Activated naive CD8-positive, alpha-beta T cell treated with anti-CD3 and anti-CD28 coated beads, Interleukin-2, amount 10 ng/mL, durations not matched to agents 7 days and 5 days (primary cell): ENCODE data around the gene KLHL28. TPM values are rescaled to one million over a fixed set of nuclear protein-coding genes. Genes with fewer than 3 reads are reported as not detected.

ENCODE experiments used
- ATAC-seq: fragments of 150-1000 bp; cut with Tn5 transposase; one replicate; pipeline ENCODE4 v1.10.0; 2021; ENCODE audit warnings: low read depth, moderate library complexity
- POLR2A ChIA-PET: fragments of 350-600 bp; sonication (Branson Sonifier 250); formaldehyde crosslinking; loops from one replicate; lab custom pipeline; 2021; ENCODE audit warnings: antibody characterized with exemption; lab: Charles Lee
- DNase-seq: peaks from one replicate; pipeline ENCODE4 v3.0.0; 2021
- H3K27ac Mint-ChIP-seq: one replicate; pipeline ENCODE4 v1.8.0; 2022; ENCODE audit warnings: mild to moderate bottlenecking, mixed read lengths
- H3K27me3 Mint-ChIP-seq: one replicate; pipeline ENCODE4 v1.8.0; 2022; ENCODE audit warnings: mild to moderate bottlenecking, moderate library complexity, mixed read lengths
- H3K36me3 Mint-ChIP-seq: one replicate; pipeline ENCODE4 v1.8.0; 2021; ENCODE audit warnings: mild to moderate bottlenecking, mixed read lengths
- H3K4me1 Mint-ChIP-seq: one replicate; pipeline ENCODE4 v1.8.0; 2021; ENCODE audit warnings: mixed read lengths
- H3K4me3 Mint-ChIP-seq: one replicate; pipeline ENCODE4 v1.8.0; 2022; ENCODE audit warnings: mild to moderate bottlenecking, moderate library complexity, mixed read lengths
- H3K9me3 Mint-ChIP-seq: one replicate; pipeline ENCODE4 v1.8.0; 2021; ENCODE audit warnings: mixed read lengths
- total RNA-seq, 2 experiments: library from RNA; stranded (reverse); gene quantifications; one replicate each; pipeline ENCODE4 v1.2.3, GENCODE V29; 2021

The KLHL28 gene
- 10 to 100 TPM; 19.6 to 22.4 TPM for total RNA-seq

GRCh38 chr14:44961554-44962333, at the start of gene KLHL28, which contains the start of gene TOGARAM1:
Gene KLHL28 (minus strand): TSS chr14:44961947. CDS start chr14:44945928, 16,019 bp downstream.
Gene TOGARAM1 (plus strand): TSS chr14:44962190. CDS start chr14:44962422, 232 bp downstream.
- Mint-ChIP-seq H3K4me1 (peaks cover 41% of the 10 kb centered on the region), H3K4me3 (no peak within 1 kb of the TSS), H3K9me3 (no peaks in the 10 kb centered on the region), H3K27me3 (no peaks in the 10 kb centered on the region), H3K27ac (no peak within 1 kb of the TSS), H3K36me3 (peaks cover 14% of the 10 kb centered on the region)
- POLR2A ChIA-PET: interaction anchor here (0.7 to 3.4 kb wide), 13 partner anchors 8 to 292 kb away, joined by 3 to 38 read pairs (median 4); partner anchors contain the start of genes FANCM, FKBP3 and PRPF39
- DNase-seq: peak; percentile 89
- ATAC-seq: peak; percentile 91

- Mint-ChIP-seq H3K4me3 (no peak overlapping the region), H3K9me3 (no peaks in the 10 kb centered on the region), H3K36me3 (peaks cover 7% of the 10 kb centered on the region), H3K4me1 (no peaks in the 10 kb centered on the region), H3K27me3 (no peaks in the 10 kb centered on the region), H3K27ac (no peak overlapping the region)
- ATAC-seq: no peak
- POLR2A ChIA-PET: no interaction called here
- no peak for DNase-seq
Observed at GRCh38 chr14:45003924-45004323, 42.2 kb upstream of the KLHL28 start.

- ATAC-seq (no peak), DNase-seq (no peak)
- POLR2A ChIA-PET: no interaction called here
- H3K27ac Mint-ChIP-seq: no peak overlapping the region
- no peak overlapping the region for H3K4me3 Mint-ChIP-seq
- no peaks in the 10 kb centered on the region for H3K4me1 Mint-ChIP-seq
- no peaks in the 10 kb centered on the region for H3K9me3 Mint-ChIP-seq
- no peaks in the 10 kb centered on the region for H3K27me3 Mint-ChIP-seq
- H3K36me3 Mint-ChIP-seq: peaks cover 16% of the 10 kb centered on the region
Observed at GRCh38 chr14:44995770-44996294, 34.1 kb upstream of the KLHL28 start.

GRCh38 chr14:44995196-44995595, 33.4 kb upstream of the KLHL28 start:
- DNase-seq (no peak), ATAC-seq (no peak)
- H3K27me3 Mint-ChIP-seq: no peaks in the 10 kb centered on the region
- H3K4me3 Mint-ChIP-seq: no peak overlapping the region
- no peaks in the 10 kb centered on the region for H3K4me1 Mint-ChIP-seq
- peaks cover 14% of the 10 kb centered on the region for H3K36me3 Mint-ChIP-seq
- H3K27ac Mint-ChIP-seq: no peak overlapping the region
- POLR2A ChIA-PET: no interaction called here
- H3K9me3 Mint-ChIP-seq: no peaks in the 10 kb centered on the region

- DNase-seq: no peak
- no peak overlapping the region for H3K4me3 Mint-ChIP-seq
- H3K36me3 Mint-ChIP-seq: peaks cover 8% of the 10 kb centered on the region
- POLR2A ChIA-PET: no interaction called here
- H3K4me1 Mint-ChIP-seq: peaks cover 1% of the 10 kb centered on the region
- H3K9me3 Mint-ChIP-seq: peaks cover 1% of the 10 kb centered on the region
- H3K27me3 Mint-ChIP-seq: no peaks in the 10 kb centered on the region
- H3K27ac Mint-ChIP-seq: no peak overlapping the region
- no peak for ATAC-seq
Observed at GRCh38 chr14:44990533-44990932, 28.8 kb upstream of the KLHL28 start.

- DNase-seq (no peak), ATAC-seq (no peak)
- Mint-ChIP-seq H3K4me1 (peaks cover 1% of the 10 kb centered on the region), H3K9me3 (peaks cover 1% of the 10 kb centered on the region), H3K27ac (no peak overlapping the region), H3K36me3 (peaks cover 8% of the 10 kb centered on the region), H3K4me3 (no peak overlapping the region), H3K27me3 (no peaks in the 10 kb centered on the region)
- POLR2A ChIA-PET: no interaction called here
Observed at GRCh38 chr14:44989497-44990440, 28.0 kb upstream of the KLHL28 start.

GRCh38 chr14:44988694-44989093, 26.9 kb upstream of the KLHL28 start:
- POLR2A ChIA-PET: interaction anchor here (1.0 kb wide), 1 partner anchor 27 kb away, joined by 3 read pairs; the partner anchor contains the start of genes KLHL28 and TOGARAM1
- Mint-ChIP-seq H3K9me3 (peaks cover 1% of the 10 kb centered on the region), H3K27me3 (no peaks in the 10 kb centered on the region), H3K4me3 (no peak overlapping the region), H3K4me1 (peaks cover 1% of the 10 kb centered on the region), H3K36me3 (peaks cover 8% of the 10 kb centered on the region), H3K27ac (no peak overlapping the region)
- ATAC-seq: no peak
- DNase-seq: no peak

- H3K4me3 Mint-ChIP-seq: no peak overlapping the region
- H3K4me1 Mint-ChIP-seq: no peaks in the 10 kb centered on the region
- no peak overlapping the region for H3K27ac Mint-ChIP-seq
Observed at GRCh38 chr14:44982594-44982993, 20.8 kb upstream of the KLHL28 start.

GRCh38 chr14:44981198-44981597, 19.5 kb upstream of the KLHL28 start:
- H3K9me3 Mint-ChIP-seq: no peaks in the 10 kb centered on the region
- ATAC-seq (no peak), DNase-seq (no peak)
- H3K36me3 Mint-ChIP-seq: peaks cover 12% of the 10 kb centered on the region
- no peak overlapping the region for H3K4me3 Mint-ChIP-seq
- no peaks in the 10 kb centered on the region for H3K27me3 Mint-ChIP-seq
- H3K4me1 Mint-ChIP-seq: no peaks in the 10 kb centered on the region
- no peak overlapping the region for H3K27ac Mint-ChIP-seq
- POLR2A ChIA-PET: no interaction called here

More at GRCh38 chr14:44982594-44982993, 20.8 kb upstream of the KLHL28 start:
- Mint-ChIP-seq H3K36me3 (peaks cover 12% of the 10 kb centered on the region), H3K9me3 (no peaks in the 10 kb centered on the region), H3K27me3 (no peaks in the 10 kb centered on the region)
- POLR2A ChIA-PET: no interaction called here
- no peak for ATAC-seq
- no peak for DNase-seq

- Mint-ChIP-seq H3K4me3 (no peak overlapping the region), H3K27me3 (no peaks in the 10 kb centered on the region), H3K4me1 (no peaks in the 10 kb centered on the region), H3K27ac (no peak overlapping the region), H3K36me3 (peaks cover 15% of the 10 kb centered on the region), H3K9me3 (no peaks in the 10 kb centered on the region)
- DNase-seq (no peak), ATAC-seq (no peak)
- POLR2A ChIA-PET: interaction anchor here (0.6 kb wide), 1 partner anchor 144 kb away, joined by 4 read pairs; no protein-coding TSS in a partner anchor
Observed at GRCh38 chr14:44979740-44980356, 18.1 kb upstream of the KLHL28 start.

GRCh38 chr14:44979273-44979672, 17.5 kb upstream of the KLHL28 start:
- ATAC-seq: no peak

GRCh38 chr14:44971459-44971858, 9.7 kb upstream of the KLHL28 start:
- H3K36me3 Mint-ChIP-seq: peaks cover 68% of the 10 kb centered on the region
- H3K27me3 Mint-ChIP-seq: no peaks in the 10 kb centered on the region
- peaks cover 35% of the 10 kb centered on the region for H3K4me1 Mint-ChIP-seq
- peaks cover 9% of the 10 kb centered on the region for H3K9me3 Mint-ChIP-seq
- no peak for DNase-seq
- ATAC-seq: no peak
- POLR2A ChIA-PET: no interaction called here
- H3K27ac Mint-ChIP-seq: no peak overlapping the region
- H3K4me3 Mint-ChIP-seq: no peak overlapping the region

More at GRCh38 chr14:44979273-44979672, 17.5 kb upstream of the KLHL28 start:
- no peak overlapping the region for H3K27ac Mint-ChIP-seq
- POLR2A ChIA-PET: no interaction called here
- no peak overlapping the region for H3K4me3 Mint-ChIP-seq
- H3K27me3 Mint-ChIP-seq: no peaks in the 10 kb centered on the region
- peaks cover 17% of the 10 kb centered on the region for H3K36me3 Mint-ChIP-seq
- DNase-seq: no peak
- no peaks in the 10 kb centered on the region for H3K4me1 Mint-ChIP-seq
- no peaks in the 10 kb centered on the region for H3K9me3 Mint-ChIP-seq

- ATAC-seq: no peak
- H3K27me3 Mint-ChIP-seq: no peaks in the 10 kb centered on the region
- POLR2A ChIA-PET: no interaction called here
- peaks cover 64% of the 10 kb centered on the region for H3K36me3 Mint-ChIP-seq
- H3K9me3 Mint-ChIP-seq: peaks cover 9% of the 10 kb centered on the region
- peaks cover 35% of the 10 kb centered on the region for H3K4me1 Mint-ChIP-seq
- no peak overlapping the region for H3K27ac Mint-ChIP-seq
- no peak overlapping the region for H3K4me3 Mint-ChIP-seq
- DNase-seq: no peak
Observed at GRCh38 chr14:44970907-44971306, 9.2 kb upstream of the KLHL28 start.
